Panc1 (cell line): ENCODE data around the gene DPYD.

ENCODE experiments used
- POLR2AphosphoS5 ChIP-seq: IDR thresholded peaks from 2 replicates; pipeline ENCODE4 v1.6.1; 2012; ENCODE audit warnings: mild to moderate bottlenecking, low read depth, low read length, moderate library complexity
- TF ChIP-seq, protein P1 (sequence below): fragments of 450-650 bp; IDR thresholded peaks from 2 replicates; pipeline ENCODE4 v1.5.1; 2017; ENCODE audit warnings: mild to moderate bottlenecking

DNA sequence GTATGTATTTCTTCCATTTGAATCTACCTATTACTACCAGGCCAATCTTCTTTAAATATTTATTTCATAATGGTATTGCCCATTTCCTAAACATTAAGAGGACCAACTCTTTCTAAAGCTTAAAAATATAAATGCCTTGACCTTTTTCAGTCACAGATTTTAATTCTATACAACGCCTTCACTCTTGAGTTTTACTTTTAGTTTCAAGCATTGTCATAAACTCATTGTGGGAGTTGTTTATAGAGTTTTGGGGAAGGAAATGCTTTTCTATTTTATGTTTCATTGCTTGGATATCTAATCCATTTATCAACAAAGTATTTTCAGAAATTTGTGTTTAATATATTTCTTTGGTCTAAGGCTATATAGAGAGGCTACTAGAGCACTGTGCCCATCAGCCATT, 155.8 kb downstream of the DPYD start:
- TF ChIP-seq, protein P1, sequence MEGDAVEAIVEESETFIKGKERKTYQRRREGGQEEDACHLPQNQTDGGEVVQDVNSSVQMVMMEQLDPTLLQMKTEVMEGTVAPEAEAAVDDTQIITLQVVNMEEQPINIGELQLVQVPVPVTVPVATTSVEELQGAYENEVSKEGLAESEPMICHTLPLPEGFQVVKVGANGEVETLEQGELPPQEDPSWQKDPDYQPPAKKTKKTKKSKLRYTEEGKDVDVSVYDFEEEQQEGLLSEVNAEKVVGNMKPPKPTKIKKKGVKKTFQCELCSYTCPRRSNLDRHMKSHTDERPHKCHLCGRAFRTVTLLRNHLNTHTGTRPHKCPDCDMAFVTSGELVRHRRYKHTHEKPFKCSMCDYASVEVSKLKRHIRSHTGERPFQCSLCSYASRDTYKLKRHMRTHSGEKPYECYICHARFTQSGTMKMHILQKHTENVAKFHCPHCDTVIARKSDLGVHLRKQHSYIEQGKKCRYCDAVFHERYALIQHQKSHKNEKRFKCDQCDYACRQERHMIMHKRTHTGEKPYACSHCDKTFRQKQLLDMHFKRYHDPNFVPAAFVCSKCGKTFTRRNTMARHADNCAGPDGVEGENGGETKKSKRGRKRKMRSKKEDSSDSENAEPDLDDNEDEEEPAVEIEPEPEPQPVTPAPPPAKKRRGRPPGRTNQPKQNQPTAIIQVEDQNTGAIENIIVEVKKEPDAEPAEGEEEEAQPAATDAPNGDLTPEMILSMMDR, result no peak
- no peak for TF ChIP-seq POLR2AphosphoS5
